NCI-H2171 treated with DMSO at 0.1 percent for 48 hours (cell line): Measurements from ENCODE around the gene CERK.
A peak's percentile ranks its signal among the peaks of the same experiment; 100 is the strongest.

ENCODE experiments used
- DNase-seq: peaks from one replicate; lab custom pipeline; 2025; lab: John Stamatoyannopoulos, UW

The CERK gene

DNA sequence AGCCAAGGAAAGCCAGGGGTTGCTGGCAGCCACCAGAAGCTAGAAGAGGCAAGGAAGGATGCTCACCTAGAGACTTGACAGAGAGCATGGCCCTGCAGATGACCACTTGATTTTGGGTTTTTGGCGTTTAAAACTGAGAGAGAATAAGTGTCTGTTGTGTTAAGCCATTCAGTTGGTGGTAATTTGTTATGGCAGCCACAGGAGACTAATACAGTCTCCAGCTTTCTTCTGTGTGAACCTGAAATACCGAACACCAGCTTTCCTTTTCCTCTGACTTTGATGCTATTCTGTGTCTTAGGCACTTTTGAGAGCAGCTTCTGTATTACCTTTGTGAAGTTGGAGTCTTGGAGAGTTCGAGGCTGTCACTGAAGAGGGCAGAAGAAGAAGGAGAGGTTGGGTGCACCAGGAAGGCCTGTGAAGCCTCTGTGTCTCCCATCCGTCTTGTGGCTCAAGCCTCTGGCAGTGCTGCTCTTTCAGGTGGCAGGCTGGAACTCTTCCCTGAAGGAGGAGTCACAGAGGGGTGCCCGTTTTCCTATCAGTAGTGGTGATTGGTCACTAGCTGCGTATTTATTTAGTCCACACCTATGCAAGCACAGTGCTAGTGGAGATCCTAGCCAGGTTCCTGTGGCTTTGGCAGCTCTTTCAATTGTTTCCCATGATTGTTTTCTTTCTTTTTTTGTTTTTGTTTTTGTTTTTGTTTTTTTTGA is 26.9 kb upstream of the CERK start:
- DNase-seq = no peak

DNA sequence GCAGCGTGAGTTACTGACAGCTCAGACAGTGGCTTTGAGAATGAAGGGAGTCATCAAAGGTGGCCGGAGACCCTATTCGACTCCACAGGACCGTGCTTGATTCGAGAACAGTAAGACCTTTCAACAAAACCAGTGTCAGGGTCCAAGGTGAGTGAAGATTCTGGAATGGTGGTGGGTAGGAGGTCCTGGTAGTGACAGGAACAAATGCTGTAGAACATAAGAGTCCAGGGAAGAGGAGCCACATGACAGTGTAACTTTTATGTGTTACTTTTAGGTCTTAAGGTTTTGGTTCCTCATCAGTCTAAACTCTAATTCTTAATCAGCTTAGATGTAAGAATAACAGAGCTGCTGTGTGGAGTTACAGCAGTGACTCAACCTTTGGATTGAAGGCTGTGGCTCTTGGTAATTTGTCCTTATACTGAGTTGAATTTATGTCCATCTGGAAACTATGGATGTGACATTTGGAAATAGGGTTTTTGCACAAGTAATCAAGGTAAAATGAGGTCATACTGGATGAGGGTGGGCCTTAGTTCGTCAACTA is 26.2 kb upstream of the CERK start:
- no peak for DNase-seq

DNA sequence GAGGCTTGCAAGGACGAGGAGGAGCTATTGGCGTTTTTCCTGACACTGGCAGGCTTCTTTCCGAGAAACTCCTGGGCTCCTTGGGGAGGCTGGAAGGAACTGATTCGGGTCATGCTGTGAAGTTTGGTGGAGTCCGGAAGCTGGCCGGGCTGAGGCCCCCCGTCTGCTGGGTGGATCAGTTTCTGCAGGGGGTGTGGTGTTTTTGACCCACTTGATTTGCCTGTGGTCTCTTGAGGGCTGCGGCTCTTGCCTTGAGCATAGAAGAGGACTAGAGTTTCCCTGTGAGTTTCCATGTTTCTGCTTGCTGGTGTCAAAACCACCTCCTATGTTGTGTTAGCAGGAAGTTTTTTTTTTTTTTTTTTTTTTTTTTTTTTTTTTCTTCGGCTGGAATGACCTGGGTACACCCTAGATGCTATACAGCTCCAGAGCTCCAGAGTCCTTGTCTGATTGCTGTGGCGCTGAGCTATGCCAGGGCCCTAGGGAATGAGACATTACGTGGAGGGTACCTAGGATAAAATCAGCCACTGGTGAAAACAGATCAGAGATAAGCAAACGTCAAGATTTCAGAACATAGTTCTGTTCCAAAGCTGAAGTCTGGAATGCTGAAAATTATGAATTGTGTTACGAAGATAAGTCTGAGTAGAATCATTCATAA is 25.1 kb upstream of the CERK start:
- no peak for DNase-seq

DNA sequence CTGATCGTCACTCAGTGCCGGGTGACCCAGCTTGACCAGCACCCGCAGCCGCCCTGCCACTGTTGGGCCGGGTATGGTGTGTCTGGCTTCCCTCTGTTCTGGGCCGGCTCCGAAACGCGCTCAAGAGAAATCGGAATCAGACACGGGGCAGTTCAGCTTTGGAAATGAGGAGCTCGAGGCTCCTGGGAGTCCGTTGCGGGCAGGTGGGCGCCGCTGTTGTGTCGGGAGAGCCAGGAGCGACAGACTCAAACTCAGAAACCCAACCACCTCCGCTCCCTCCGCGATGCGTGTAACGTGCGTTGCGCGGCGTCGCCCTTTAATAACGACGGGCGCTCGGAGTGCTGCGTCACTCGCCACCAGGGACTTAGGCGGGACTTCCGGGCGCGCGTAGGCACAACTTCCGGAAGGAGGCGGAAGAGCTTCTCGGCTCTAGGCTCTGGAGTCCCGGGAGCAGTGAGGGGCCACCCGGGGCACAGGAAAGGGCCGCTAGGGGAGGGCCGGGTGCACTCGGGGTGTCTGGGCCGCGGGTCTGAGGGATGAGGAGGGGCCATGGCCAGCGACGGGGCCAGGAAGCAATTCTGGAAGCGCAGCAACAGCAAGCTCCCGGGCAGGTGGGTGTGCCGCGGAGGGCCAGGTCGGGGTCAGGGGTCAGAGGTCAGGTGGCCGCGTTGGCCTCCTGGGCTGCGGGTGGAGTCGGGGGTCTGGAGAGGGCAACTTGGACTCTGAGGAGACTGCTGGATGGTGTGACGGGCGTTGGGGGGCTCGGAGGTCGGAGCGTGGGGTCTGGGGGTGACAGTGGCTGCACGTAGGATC is 24.4 kb upstream of the CERK start, which contains the start of gene TBC1D22A:
Gene TBC1D22A (plus strand): TSS at position 413 of the 813 bp plus-strand sequence. CDS start 137 bp downstream, at position 550.
- peak; percentile 94 for DNase-seq

DNA sequence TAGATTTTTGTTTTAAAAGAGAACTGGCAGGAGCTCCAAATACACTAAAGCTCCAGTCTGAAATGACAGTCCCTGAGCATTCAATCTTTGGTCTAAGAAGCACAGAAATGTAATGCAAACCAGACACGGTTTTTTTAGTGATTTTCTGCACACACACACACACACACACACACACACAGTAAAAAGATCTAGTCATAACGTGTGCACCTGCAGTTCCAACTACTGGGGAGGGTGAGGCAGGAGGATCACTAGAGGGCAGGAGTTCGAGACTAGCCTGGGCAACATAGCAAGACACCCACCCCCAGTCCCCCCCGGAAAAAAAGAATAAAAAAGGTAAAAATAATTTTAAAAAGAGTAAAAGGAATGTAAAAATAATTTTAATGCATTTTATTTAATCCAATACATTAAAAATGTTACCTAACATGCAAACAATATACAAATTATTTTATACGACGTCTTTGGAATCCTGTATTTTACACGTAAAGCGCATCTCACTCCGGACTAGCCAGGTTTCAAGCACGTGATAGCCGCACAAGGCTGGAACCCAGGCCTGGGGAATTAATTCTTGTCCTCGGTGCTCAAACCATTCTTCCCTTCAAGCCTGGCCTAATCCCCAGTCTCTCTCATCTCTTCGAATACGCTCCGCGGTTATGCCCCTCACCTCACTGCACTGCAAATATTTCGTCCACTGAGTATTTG is 23.6 kb upstream of the CERK start:
- DNase-seq = peak; percentile 38

DNA sequence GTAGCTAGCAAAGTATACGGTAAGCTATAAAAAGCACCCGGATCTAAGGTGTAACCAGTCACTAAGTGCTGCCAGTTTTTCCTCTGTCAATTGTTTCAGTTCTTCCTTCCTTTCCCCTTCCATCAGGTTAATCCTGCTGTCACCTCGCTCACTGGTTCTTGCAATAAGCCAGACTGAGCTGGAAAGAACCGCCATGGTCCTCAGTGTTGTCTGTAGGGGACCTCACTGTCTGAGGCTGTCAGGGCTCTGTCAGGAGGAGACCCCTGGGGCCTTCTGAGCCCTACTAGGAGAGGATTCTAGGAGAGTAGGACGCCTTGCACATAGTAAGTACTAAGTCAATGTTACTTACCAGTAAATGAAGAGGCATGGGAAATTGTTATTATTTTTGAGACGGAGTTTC is 23.0 kb upstream of the CERK start:
- DNase-seq = no peak

DNA sequence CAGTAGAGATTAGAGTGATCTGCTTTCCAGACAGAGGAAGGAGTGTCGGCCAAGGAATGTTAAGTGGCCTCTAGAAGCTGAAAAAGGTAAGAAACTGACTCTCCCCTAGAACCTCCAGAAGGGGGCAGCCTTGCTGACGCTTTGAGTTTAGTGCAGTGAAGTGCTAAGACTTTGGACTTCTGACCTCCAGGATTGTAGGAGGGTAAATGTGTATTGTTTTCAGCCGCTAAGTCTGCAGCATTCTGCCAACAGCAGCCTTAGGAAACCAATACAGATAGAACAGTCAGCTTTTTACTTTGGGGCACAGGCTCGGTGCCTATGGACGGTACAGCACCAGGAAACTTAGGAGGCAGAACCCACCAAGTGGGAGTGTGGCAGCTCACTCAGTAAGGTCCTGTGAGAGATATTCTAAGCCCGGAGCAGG is 20.8 kb upstream of the CERK start:
- no peak for DNase-seq

DNA sequence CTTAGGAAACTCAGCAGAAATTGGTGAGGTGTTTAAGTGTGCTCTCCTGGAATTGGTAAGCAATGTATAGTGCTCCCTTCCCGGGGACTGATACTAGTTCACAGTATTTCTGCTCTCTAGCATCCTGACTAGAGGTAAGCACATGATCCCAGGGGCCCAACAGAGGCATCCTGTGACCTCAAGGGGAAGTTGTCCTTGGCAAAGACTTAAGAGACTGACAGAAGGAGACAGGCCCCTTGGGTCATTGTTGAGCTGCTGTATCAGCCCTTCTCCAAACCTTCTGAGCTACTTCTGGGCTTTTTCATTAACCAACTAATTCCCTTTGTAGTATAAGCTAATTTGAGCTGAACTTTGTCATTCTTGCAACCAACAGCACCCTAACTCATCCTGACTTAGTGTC is 20.1 kb upstream of the CERK start:
- DNase-seq = no peak

DNA sequence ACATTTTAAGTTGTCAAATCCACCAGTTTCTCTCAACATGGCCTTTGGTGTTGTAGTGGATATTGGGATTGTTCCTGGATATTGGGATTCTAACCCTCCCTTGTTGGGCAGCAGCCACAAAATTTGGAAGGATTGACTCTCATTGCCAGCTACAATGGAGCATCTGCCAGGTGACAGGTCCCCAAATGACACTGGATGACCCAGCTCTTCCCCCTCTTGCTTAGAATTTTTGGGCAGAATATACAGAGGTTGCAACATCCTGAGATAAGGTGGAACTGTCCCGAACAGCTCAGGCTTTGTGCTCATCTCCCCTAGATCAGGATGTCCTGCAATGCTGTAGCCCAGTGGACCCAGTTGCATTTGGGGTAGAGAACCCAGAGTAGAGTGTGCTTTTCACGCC is 19.1 kb upstream of the CERK start:
- no peak for DNase-seq

DNA sequence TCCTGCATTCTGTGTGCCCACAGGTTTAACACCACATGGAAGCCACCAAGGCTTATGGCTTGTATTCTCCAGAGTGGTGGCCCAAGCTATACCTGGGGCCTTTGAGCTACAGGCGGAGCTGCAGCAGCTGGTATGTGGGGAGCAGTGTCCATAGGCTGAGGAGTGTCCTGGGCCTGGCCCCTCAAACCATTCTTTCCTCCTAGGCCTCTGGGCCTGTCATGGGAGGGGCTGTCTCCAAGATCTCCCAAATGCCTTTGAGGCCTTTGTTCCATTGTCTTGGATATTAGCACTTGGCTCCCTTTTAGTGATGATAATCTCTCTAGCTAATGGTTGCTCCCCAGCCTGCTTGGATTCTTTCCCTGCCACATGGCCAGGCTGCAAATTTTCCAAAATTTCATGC is 18.0 kb upstream of the CERK start:
- no peak for DNase-seq

DNA sequence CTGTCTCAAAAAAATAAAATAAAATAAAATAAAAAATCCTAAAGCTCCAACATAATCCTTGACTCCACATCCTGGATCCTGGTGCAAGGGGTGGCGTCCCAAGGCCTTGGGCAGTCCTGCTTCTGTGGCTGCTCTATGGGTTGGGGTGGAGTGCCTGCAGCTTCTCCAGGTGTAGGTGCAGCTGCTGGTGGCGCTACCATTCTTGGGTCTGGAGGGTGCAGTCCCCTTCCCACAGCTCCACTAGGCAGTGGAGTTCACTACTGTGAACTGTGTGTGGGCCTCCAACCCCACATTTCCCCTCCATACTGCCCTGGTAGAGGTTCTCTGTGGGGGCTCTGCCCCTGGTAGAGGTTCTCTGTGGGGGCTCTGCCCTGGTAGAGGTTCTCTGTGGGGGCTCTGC is 17.5 kb upstream of the CERK start:
- DNase-seq = no peak

DNA sequence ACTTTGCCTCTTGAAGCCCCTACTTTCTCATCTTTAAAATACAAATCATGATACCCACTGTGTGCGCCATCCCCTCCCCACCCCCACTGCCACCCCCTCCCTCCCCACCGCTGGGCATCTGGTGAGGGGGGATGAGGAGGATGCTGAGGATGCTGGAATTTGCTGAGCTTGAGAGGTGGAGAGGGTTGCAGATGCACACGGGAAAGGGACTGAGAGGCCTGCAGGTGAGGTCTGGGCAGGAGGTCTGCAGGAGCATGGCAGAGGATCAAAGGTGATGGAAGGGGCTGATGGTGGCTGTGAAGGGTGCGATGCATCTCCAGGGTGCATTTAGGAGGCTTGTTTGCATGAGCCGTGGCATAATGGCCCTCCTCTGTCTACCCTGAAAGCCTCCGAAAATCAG is 16.8 kb upstream of the CERK start:
- DNase-seq = no peak

DNA sequence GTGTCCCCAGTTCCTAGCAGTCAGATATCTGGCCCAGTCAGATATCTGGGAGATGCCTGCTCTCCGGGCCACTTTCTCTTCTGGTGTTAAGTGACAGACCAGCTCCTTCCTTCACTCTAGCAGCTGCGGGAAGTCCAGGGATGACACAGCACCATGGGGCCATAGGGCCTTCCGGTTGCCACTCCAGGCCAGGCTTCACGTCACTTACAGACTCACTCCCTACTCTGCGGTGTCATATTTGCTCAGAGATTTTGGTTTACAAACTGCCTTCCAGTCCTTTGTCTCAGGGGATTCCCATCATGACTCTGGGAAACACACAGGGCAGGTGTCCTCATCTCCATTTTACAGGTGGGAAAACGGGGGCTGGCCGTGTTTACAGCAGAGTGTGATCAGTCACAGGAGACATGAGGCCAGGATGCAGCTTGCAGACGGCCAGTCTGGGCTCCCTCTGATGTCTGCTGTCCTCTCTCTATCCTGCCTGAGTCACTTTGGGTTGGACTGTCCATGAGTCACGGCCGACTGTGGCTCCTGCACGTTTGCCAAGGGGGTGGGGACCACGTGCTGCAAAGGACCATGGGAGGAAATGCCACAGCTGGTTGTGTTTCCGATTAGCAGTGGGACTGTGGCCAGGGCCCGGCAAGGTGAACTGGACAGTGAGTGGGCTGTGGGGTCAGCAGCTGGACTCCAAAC is 16.2 kb upstream of the CERK start:
- no peak for DNase-seq

DNA sequence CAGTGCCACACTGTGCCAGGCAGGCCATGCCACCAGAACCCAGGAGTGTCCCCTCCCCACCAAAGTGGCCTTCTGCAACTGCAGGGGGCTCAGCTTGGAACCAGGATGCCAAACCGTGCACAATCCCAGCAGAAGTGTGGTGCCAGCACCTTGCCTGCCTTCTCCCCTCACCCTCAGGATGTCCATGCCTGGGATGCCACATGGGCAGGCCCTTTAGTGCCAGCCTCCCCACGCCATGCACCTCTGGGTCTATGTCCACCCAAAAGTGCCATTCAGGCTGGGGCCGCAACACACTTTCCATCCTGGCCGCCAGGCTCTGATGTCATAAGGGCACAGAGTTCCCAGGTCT is 15.7 kb upstream of the CERK start:
- no peak for DNase-seq

DNA sequence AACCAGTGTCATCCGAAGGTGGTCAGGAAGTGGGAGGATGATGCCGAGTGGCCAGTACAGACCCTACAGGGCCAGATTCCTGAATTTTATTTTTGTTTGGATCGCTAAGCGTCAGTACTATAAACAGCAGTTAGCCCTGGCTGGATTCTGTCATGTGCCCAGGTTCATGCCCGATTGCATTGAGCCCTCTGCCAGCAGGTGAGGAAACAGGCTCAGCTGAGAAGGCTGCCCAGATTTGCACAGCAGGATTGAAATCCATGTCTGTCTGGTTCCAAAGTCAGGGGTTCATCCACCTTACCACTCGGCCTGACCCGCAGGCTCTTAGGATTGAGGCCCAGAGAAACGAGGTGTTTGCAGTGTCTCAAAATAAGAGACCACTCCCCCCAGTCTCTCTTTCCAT is 15.3 kb upstream of the CERK start:
- no peak for DNase-seq

DNA sequence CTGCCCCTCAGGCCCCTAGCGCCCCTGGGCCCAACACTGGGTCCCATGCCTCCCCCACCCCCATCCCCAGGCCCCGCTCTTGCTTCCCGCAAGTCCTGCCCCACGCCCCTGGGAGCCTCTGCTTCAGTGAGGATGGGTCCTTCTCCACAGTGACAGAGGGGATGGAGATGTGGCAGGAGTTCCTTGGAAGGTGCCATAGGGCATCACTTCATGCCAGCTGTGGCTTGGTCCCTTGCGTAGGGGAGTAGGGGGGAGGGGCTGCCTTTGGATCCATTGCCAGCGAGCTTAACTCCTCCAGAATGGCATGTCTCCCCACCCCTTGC is 14.9 kb upstream of the CERK start:
- no peak for DNase-seq

DNA sequence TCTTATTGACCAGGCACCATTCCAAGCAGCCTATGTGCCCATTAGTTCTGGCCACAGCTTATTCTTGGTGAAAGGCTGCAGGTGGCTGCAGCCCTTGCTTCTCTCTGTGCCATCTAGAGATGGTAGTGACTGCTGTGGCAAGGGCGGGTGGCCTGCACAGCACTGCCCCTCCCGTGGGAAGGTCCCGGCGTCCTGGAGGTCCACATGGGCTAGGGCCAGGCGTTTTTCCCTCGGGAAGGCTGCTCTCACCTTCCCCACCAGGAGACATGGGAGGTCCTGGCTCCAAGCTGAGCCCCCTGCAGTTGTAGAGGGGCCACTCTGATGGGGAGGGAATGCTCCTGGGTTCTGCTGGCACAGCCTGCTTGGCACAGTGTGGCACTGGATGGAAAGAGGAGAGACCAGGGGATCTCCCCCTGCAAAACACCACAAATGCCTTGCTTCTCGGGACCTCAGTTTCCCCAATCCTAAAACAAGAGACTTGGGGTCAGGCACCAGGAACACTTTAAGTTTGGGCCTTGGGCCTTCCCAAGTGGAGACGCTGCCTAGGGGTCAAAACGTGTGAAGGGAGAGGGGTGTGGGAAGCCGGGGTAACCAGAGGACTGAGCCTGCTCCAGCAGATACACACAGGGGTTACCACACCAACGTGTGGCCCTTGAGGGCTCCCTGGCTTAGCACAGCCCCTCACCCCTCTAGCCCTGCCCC is 14.4 kb upstream of the CERK start:
- DNase-seq = no peak

DNA sequence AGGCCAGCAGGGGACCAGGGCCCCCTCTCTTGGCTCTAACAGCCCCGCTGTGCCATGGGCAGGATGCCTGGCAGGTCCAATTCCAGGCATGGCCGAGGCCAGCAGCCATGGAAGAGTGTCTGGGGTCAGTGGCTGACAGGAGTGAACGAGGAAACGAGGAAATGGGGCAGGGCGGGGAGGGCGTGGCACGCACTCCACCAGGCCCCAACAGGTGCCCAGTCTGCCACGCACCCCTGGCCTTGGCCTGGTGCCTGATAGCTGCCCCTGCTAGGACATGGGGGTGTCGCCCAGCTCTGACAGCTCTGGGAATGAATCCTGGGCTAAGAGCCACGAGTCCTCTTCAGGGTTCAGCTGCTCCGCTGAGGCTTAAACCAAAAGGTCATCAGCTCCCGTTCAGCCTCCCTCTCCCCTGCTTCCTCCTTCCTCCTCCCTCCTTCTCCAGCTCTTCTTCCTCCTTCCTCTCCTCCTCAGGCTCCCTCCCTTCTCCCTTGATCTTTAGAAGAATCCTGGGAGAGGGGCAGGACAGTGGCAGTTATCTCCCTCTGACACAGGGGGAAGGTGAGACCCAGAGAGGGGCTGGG is 12.9 kb upstream of the CERK start:
- DNase-seq = no peak

DNA sequence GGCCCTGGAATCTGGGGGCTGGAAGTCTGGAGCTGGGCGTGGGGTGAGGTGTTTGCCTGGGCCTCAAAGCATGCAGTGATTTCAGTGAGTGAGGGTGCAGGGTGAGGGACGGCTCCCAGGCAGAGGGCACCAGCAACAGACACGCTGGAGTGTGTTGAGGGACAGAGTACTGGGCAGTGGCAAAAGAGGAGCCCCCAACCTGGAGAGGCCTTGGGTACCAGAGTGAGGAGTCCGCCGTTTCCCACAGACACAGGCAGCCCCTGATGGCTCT is 12.4 kb upstream of the CERK start:
- no peak for DNase-seq

DNA sequence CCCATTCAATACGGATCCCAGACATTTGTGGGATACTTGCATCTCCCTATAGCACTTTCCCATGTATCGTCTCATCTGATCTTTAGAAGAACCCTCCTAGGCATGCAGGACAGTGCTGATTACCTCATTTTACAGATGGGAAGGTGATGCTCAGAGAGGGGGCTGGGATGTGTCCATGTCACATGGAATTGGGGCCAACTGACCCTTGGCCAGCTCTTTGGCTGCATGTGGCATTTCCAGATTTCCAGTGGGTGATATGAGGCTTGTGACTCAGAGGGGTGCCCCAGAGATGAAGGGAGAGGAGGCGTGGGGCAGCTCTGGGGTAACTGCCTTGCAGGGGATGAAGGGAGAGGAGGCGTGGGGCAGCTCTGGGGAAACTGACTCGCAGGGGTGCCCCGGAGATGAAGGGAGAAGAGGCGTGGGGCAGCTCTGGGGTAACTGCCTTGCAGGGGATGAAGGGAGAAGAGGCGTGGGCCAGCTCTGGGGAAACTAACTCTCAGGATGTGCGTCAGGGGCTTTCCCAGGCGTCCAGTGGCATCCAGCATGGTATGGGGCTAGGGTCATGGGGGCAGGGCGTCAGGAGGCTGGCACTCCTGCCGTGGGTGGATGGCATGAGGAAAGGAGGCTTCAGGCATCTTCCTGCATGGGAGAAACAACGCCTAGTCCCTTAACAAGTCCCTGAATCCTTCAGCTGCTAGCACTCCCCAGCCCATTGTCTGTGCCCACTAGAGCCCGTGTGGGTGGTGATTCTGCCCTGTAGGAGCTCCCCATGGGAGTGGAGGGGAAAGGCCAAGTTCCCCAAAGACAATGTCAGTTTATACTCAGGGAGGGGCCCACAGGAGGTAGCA is 11.9 kb upstream of the CERK start:
- DNase-seq = no peak
